K562 (cell line): ENCODE measurements around the gene PMPCA. TPM values are rescaled to one million over a fixed set of nuclear protein-coding genes. Genes with fewer than 3 reads are reported as not detected.

Source experiments
- EP400 ChIP-seq: fragments of 450-650 bp; IDR thresholded peaks from 2 replicates; pipeline ENCODE4 v1.6.1; 2017; ENCODE audit warnings: antibody characterized with exemption, mild to moderate bottlenecking, moderate library complexity
- FOXA3 ChIP-seq, 2 experiments: fragments of 450-650 bp in 1 of 2; sonication (generic) in 1 of 2; formaldehyde crosslinking; IDR thresholded peaks in 1 of 2; conservative IDR thresholded peaks in 1 of 2; 2 replicates each; pipeline versions ENCODE4 v1.4.0 to v1.8.0; 2020 to 2022; ENCODE audit warnings: mild to moderate bottlenecking in 2 of 2, missing genetic modification reagents in 1 of 2
- HDAC1 ChIP-seq, 2 experiments: fragments of 450-650 bp; IDR thresholded peaks; 2 replicates each; pipeline ENCODE4 v1.6.1; 2016 to 2017; ENCODE audit warnings: inconsistent platforms in 1 of 2, mild to moderate bottlenecking in 1 of 2, moderate library complexity in 1 of 2
- KLF16 ChIP-seq: IDR thresholded peaks from 2 replicates; pipeline ENCODE4 v1.6.1; 2016; ENCODE audit warnings: antibody characterized with exemption
- POU5F1 ChIP-seq: fragments of 150-350 bp; IDR thresholded peaks from 2 replicates; pipeline ENCODE4 v1.6.1; 2014; ENCODE audit warnings: borderline replicate concordance, low read length, low read depth, mild to moderate bottlenecking; ENCODE audit not compliant: partially characterized antibody
- ZNF444 ChIP-seq: fragments of 250-450 bp; sonication (Bioruptor Pico); IDR thresholded peaks from 2 replicates; pipeline ENCODE4 v1.4.0; 2020; ENCODE audit warnings: mild to moderate bottlenecking, moderate library complexity
- polyA plus RNA-seq, 8 experiments: library from polyadenylated mRNA; depleted of rRNA in 4 of 8; stranded (reverse) in 5 of 8; unstranded in 3 of 8; fragments of >200 nt; fragmentation: Nextera tagmentation in 2 of 8; fragmentation: Illumina TruSeq in 1 of 8; extraction: Ambion mirVana in 2 of 8; extraction: Trizol in 1 of 8; gene quantifications; 2 replicates each; pipeline versions ENCODE4 v1.2.1 to v1.2.3, GENCODE V29; 2011 to 2014; ENCODE audit warnings: inconsistent platforms in 1 of 8, missing spikeins in 1 of 8
- total RNA-seq, 7 experiments: library from RNA; depleted of rRNA in 6 of 7; stranded (reverse); fragments of >200 nt in 6 of 7; fragmentation: Illumina TruSeq in 2 of 7; extraction: Trizol in 2 of 7; gene quantifications; 2 replicates each; pipeline versions ENCODE4 v1.2.1 to v1.2.3, GENCODE V29; 2011 to 2021; ENCODE audit warnings: low replicate concordance in 1 of 7
- TF ChIP-seq, protein P1 (sequence below): fragments of 450-650 bp; IDR thresholded peaks from 2 replicates; pipeline ENCODE4 v1.6.1; 2016; ENCODE audit warnings: low read depth
- TF ChIP-seq, protein P2 (sequence below): sonication (generic); formaldehyde crosslinking; IDR thresholded peaks from 2 replicates; pipeline ENCODE4 v1.8.1; 2022; ENCODE audit warnings: missing genetic modification reagents
- TF ChIP-seq, protein P3 (sequence below): conservative IDR thresholded peaks from 2 replicates; pipeline ENCODE4 v1.6.1; 2011; ENCODE audit warnings: low read depth, mild to moderate bottlenecking, low read length; ENCODE audit not compliant: control insufficient read depth
- TF ChIP-seq, protein P4 (sequence below): fragments of 250-450 bp; sonication (Bioruptor Pico); IDR thresholded peaks from 2 replicates; pipeline ENCODE4 v1.4.0; 2020; ENCODE audit warnings: mild to moderate bottlenecking
- TF ChIP-seq, protein P5 (sequence below): fragments of 450-650 bp; IDR thresholded peaks from one replicate; pipeline ENCODE4 v1.6.1; 2018; ENCODE audit warnings: mild to moderate bottlenecking, moderate library complexity; ENCODE audit not compliant: partially characterized antibody

The PMPCA gene
- total and polyA plus RNA-seq, 9 of the 15 experiments (the other 6 are each of a cell fraction or from before 2014, with no cell fraction given), result 23.9 to 143 (median 86.6) TPM

DNA sequence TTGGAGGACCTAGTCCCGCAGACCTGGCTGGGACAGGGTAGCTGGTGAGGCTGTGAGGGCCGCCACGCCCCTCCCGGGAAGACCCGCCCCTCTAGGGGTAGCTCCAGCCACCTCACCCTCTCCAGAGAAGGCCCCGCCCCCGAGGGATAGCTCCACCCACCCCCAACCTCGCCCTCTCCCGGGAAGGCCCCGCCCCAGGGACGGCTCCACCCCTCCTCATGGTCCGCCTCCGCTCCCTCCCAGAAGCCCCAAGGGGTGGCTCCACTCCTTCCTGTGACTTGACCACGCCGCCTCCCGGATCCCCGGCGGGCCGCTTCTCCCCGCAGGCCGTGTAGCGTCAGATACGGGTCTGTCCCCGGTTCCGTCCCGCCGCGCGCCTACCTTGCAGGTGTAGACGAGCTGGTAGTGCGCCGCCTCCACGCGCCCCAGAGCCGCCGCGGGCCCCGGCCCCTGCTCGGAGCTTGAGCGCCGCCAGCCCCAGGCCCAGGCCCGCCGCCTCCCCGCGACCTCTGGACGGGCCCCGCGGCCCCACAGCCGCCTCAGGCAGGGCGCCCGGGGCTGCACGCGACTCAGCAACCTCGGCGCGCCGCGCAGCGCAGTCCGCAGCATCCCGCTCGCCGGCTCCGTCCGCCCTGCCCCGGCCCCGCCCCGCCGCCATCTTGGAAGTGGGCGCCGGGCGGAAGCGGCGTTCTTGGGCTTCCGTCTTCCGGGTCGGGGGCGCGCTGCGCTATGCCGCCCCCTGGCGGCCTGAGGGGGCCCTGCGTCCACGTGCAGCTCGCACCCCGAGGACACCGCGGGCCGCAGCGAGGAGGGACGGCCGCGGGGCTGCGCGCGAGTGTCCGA is 47.1 kb upstream of the PMPCA start, which contains the start of gene DNLZ (continued):
- TF ChIP-seq, protein P1, sequence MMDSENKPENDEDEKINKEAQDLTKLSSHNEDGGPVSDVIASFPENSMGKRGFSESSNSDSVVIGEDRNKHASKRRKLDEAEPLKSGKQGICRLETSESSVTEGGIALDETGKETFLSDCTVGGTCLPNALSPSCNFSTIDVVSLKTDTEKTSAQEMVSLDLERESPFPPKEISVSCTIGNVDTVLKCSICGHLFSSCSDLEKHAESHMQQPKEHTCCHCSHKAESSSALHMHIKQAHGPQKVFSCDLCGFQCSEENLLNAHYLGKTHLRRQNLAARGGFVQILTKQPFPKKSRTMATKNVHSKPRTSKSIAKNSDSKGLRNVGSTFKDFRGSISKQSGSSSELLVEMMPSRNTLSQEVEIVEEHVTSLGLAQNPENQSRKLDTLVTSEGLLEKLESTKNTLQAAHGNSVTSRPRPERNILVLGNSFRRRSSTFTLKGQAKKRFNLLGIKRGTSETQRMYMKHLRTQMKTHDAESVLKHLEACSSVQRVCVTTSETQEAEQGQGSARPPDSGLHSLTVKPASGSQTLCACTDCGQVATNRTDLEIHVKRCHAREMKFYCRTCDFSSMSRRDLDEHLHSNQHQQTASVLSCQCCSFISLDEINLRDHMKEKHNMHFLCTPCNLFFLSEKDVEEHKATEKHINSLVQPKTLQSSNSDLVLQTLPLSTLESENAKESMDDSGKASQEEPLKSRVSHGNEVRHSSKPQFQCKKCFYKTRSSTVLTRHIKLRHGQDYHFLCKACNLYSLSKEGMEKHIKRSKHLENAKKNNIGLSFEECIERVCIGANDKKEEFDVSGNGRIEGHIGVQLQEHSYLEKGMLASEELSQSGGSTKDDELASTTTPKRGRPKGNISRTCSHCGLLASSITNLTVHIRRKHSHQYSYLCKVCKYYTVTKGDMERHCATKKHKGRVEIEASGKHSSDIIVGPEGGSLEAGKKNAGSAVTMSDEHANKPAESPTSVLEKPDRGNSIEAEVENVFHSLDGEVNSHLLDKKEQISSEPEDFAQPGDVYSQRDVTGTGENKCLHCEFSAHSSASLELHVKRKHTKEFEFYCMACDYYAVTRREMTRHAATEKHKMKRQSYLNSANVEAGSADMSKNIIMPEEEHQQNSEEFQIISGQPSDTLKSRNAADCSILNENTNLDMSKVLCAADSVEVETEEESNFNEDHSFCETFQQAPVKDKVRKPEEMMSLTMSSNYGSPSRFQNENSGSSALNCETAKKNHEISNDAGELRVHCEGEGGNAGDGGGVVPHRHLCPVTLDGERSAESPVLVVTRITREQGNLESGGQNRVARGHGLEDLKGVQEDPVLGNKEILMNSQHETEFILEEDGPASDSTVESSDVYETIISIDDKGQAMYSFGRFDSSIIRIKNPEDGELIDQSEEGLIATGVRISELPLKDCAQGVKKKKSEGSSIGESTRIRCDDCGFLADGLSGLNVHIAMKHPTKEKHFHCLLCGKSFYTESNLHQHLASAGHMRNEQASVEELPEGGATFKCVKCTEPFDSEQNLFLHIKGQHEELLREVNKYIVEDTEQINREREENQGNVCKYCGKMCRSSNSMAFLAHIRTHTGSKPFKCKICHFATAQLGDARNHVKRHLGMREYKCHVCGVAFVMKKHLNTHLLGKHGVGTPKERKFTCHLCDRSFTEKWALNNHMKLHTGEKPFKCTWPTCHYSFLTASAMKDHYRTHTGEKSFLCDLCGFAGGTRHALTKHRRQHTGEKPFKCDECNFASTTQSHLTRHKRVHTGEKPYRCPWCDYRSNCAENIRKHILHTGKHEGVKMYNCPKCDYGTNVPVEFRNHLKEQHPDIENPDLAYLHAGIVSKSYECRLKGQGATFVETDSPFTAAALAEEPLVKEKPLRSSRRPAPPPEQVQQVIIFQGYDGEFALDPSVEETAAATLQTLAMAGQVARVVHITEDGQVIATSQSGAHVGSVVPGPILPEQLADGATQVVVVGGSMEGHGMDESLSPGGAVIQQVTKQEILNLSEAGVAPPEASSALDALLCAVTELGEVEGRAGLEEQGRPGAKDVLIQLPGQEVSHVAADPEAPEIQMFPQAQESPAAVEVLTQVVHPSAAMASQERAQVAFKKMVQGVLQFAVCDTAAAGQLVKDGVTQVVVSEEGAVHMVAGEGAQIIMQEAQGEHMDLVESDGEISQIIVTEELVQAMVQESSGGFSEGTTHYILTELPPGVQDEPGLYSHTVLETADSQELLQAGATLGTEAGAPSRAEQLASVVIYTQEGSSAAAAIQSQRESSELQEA, result no peak
- TF ChIP-seq FOXA3 (CRISPR knock-in tag; conservative IDR thresholded peaks at IDR 0.05 in 1 of 2, IDR thresholded peaks at IDR 0.05 in 1 of 2) (peak in 1 of 2 experiments; percentile 19; a peak in 2 of 4 replicates), ZNF444 (CRISPR knock-in tag) (0 out of 2 replicates have a peak, but pooled peaks have one; percentile 31), HDAC1 (IDR thresholded peaks at IDR 0.05) (peak in 1 of 2 experiments; percentile 66; a peak in 2 of 4 replicates), EP400 (peak; percentile 86), KLF16 (no peak; the same call in 1 of the 2 replicates), POU5F1 (peak; percentile 90)
- TF ChIP-seq, protein P2, sequence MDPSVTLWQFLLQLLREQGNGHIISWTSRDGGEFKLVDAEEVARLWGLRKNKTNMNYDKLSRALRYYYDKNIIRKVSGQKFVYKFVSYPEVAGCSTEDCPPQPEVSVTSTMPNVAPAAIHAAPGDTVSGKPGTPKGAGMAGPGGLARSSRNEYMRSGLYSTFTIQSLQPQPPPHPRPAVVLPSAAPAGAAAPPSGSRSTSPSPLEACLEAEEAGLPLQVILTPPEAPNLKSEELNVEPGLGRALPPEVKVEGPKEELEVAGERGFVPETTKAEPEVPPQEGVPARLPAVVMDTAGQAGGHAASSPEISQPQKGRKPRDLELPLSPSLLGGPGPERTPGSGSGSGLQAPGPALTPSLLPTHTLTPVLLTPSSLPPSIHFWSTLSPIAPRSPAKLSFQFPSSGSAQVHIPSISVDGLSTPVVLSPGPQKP, result no peak
- TF ChIP-seq, protein P3, sequence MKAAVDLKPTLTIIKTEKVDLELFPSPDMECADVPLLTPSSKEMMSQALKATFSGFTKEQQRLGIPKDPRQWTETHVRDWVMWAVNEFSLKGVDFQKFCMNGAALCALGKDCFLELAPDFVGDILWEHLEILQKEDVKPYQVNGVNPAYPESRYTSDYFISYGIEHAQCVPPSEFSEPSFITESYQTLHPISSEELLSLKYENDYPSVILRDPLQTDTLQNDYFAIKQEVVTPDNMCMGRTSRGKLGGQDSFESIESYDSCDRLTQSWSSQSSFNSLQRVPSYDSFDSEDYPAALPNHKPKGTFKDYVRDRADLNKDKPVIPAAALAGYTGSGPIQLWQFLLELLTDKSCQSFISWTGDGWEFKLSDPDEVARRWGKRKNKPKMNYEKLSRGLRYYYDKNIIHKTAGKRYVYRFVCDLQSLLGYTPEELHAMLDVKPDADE, result peak; percentile 97
- TF ChIP-seq, protein P4, sequence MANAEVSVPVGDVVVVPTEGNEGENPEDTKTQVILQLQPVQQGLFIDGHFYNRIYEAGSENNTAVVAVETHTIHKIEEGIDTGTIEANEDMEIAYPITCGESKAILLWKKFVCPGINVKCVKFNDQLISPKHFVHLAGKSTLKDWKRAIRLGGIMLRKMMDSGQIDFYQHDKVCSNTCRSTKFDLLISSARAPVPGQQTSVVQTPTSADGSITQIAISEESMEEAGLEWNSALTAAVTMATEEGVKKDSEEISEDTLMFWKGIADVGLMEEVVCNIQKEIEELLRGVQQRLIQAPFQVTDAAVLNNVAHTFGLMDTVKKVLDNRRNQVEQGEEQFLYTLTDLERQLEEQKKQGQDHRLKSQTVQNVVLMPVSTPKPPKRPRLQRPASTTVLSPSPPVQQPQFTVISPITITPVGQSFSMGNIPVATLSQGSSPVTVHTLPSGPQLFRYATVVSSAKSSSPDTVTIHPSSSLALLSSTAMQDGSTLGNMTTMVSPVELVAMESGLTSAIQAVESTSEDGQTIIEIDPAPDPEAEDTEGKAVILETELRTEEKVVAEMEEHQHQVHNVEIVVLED (CRISPR knock-in tag), result peak; percentile 80
- TF ChIP-seq, protein P5, sequence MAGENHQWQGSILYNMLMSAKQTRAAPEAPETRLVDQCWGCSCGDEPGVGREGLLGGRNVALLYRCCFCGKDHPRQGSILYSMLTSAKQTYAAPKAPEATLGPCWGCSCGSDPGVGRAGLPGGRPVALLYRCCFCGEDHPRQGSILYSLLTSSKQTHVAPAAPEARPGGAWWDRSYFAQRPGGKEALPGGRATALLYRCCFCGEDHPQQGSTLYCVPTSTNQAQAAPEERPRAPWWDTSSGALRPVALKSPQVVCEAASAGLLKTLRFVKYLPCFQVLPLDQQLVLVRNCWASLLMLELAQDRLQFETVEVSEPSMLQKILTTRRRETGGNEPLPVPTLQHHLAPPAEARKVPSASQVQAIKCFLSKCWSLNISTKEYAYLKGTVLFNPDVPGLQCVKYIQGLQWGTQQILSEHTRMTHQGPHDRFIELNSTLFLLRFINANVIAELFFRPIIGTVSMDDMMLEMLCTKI, result no peak
